Prostate gland (tissue), 2 donors: ENCODE measurements around the gene GUCY1B1. TPM values are rescaled to one million over a fixed set of nuclear protein-coding genes. Genes with fewer than 3 reads are reported as not detected.

ENCODE experiments used
- DNase-seq: peaks from one replicate; pipeline ENCODE4 v3.0.0-alpha.2; 2019; ENCODE audit warnings: low spot score
- H3K27ac ChIP-seq, 2 donors: fragments of 200-600 bp; sonication (generic); 2 replicates each; pipeline ENCODE4 v1.5.1; 2017 to 2019
- H3K27me3 ChIP-seq: fragments of 200-600 bp; sonication (generic); replicated peaks from 2 replicates; pipeline ENCODE4 v1.5.1; 2019; ENCODE audit not compliant: insufficient read depth
- H3K36me3 ChIP-seq, 2 donors: fragments of 200-600 bp; sonication (generic); 1 replicate in 1 of 2; 2 replicates in 1 of 2; pipeline versions ENCODE4 v1.5.1 to v1.8.1; 2017 to 2019
- H3K4me1 ChIP-seq: fragments of 200-600 bp; sonication (generic); replicated peaks from 2 replicates; pipeline ENCODE4 v1.5.1; 2019
- H3K4me3 ChIP-seq, 2 donors: fragments of 200-600 bp; sonication (generic); 2 replicates each; pipeline ENCODE4 v1.5.1; 2017 to 2019
- H3K9me3 ChIP-seq: fragments of 200-600 bp; sonication (generic); 2 replicates; pipeline ENCODE4 v1.5.1; 2017
- CTCF ChIP-seq, 4 experiments: fragments of 200-600 bp in 2 of 4; fragments of 450-650 bp in 2 of 4; sonication (generic) in 2 of 4; IDR thresholded peaks; 1 replicate in 3 of 4; 2 replicates in 1 of 4; pipeline ENCODE4 v1.5.1; 2016 to 2019; ENCODE audit warnings: antibody characterized with exemption in 4 of 4, mild to moderate bottlenecking in 2 of 4, moderate library complexity in 2 of 4
- POLR2A ChIP-seq: fragments of 450-650 bp; IDR thresholded peaks from one replicate; pipeline ENCODE4 v1.6.1; 2016; ENCODE audit warnings: antibody characterized with exemption, mild to moderate bottlenecking
- POLR2AphosphoS5 ChIP-seq: sonication (generic); formaldehyde crosslinking; IDR thresholded peaks from one replicate; pipeline ENCODE4 v1.6.1; 2017; ENCODE audit warnings: antibody characterized with exemption
- WGBS: methylation state at CpG from one replicate; pipeline ENCODE4 v1.1.5; 2018; 5-methylcytosine and 5-hydroxymethylcytosine counted together
- intact Hi-C: fragments of 100-400 bp; cut with DNase I; formaldehyde crosslinking; loops from one replicate; pipeline ENCODE4 v1.14.2; 2022
- total RNA-seq, 2 donors: library from RNA; depleted of rRNA; stranded (reverse); fragments of >200 nt; gene quantifications; one replicate each; pipeline ENCODE4 v1.1.0, GENCODE V29; 2016

GUCY1B1 gene
- total RNA-seq, 2 donors from 2014 or later = 5.6 to 12.6 TPM

- Histone ChIP-seq H3K27ac (no peak overlapping the region), H3K4me3 (no peak overlapping the region), H3K9me3 (no peaks in the 10 kb centered on the region), H3K4me1 (no peaks in the 10 kb centered on the region), H3K36me3 (no peaks in the 10 kb centered on the region), H3K27me3 (no peaks in the 10 kb centered on the region)
- no peak for DNase-seq
- no peak for TF ChIP-seq POLR2AphosphoS5
- no peak for TF ChIP-seq POLR2A
- TF ChIP-seq CTCF (IDR thresholded peaks at IDR 0.05) = no peak
- intact Hi-C loops = no loop called here
- WGBS = 81% methylated on average over 1 of the region's 1 CpG
Observed at GRCh38 chr4:155837203-155837796, 78.5 kb downstream of the GUCY1B1 start.

- TF ChIP-seq CTCF (IDR thresholded peaks at IDR 0.05) (no peak), POLR2A (no peak), POLR2AphosphoS5 (no peak)
- intact Hi-C loops = no loop called here
- Histone ChIP-seq H3K4me1 (no peaks in the 10 kb centered on the region), H3K27ac (no peak overlapping the region), H3K36me3 (no peaks in the 10 kb centered on the region), H3K27me3 (no peaks in the 10 kb centered on the region), H3K4me3 (no peak overlapping the region), H3K9me3 (no peaks in the 10 kb centered on the region)
- DNase-seq = no peak
Observed at GRCh38 chr4:155842080-155842479, 83.3 kb downstream of the GUCY1B1 start.

DNA sequence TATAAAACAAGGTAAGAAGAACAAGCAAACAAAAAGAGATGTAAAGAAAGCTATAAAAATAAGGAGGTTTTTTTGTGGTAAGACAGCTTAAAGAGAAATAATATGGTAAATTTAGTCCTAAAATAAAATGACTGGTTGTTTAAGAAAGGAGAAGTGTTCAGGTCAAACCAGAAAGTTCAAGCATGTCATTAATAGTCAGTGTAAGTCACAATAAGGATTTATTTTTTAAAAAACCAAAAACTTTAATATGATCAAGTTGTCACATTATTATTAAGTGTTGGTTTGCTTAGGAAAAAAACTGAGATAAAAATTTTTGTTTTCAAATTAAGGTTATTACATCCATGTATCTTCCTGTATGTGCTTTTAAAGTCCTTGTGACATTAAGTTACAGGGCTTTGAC is 88.1 kb downstream of the GUCY1B1 start:
- H3K9me3 ChIP-seq = no peaks in the 10 kb centered on the region
- DNase-seq = no peak
- no peak overlapping the region for H3K27ac ChIP-seq
- TF ChIP-seq CTCF (IDR thresholded peaks at IDR 0.05) (no peak), POLR2A (no peak), POLR2AphosphoS5 (no peak)
- no peaks in the 10 kb centered on the region for H3K27me3 ChIP-seq
- H3K4me3 ChIP-seq = no peak overlapping the region
- intact Hi-C loops = no loop called here
- H3K36me3 ChIP-seq = no peaks in the 10 kb centered on the region
- no peaks in the 10 kb centered on the region for H3K4me1 ChIP-seq

GRCh38 chr4:155849042-155849441 is 90.2 kb downstream of the GUCY1B1 start:
- DNase-seq = no peak
- TF ChIP-seq POLR2AphosphoS5 (no peak), CTCF (IDR thresholded peaks at IDR 0.05) (no peak), POLR2A (no peak)
- H3K4me3 ChIP-seq = no peak overlapping the region
- no peak overlapping the region for H3K27ac ChIP-seq
- no peaks in the 10 kb centered on the region for H3K36me3 ChIP-seq
- intact Hi-C loops = no loop called here
- 84% methylated on average over 4 of the region's 4 CpGs for WGBS
- H3K27me3 ChIP-seq = no peaks in the 10 kb centered on the region
- no peaks in the 10 kb centered on the region for H3K4me1 ChIP-seq
- H3K9me3 ChIP-seq = no peaks in the 10 kb centered on the region

- WGBS = 95% methylated on average over 3 of the region's 3 CpGs
- DNase-seq = no peak
- intact Hi-C loops = no loop called here
- Histone ChIP-seq H3K36me3 (no peaks in the 10 kb centered on the region), H3K4me3 (no peak overlapping the region), H3K4me1 (no peaks in the 10 kb centered on the region), H3K27me3 (no peaks in the 10 kb centered on the region), H3K9me3 (no peaks in the 10 kb centered on the region), H3K27ac (no peak overlapping the region)
- TF ChIP-seq POLR2A (no peak), POLR2AphosphoS5 (no peak), CTCF (IDR thresholded peaks at IDR 0.05) (no peak)
Observed at GRCh38 chr4:155853189-155853588, 94.4 kb downstream of the GUCY1B1 start.
